Fibroblast of pulmonary artery (primary cell): ENCODE results near the gene TPST2.
"Not testable (repeated sequence)": the region's sequence is repeated elsewhere in the genome, so short reads cannot be mapped to it uniquely, and the experiment has no call there.

Source experiments
- DNase-seq: peaks from one replicate; pipeline ENCODE4 v3.0.0-alpha.2; 2010; ENCODE audit warnings: low read depth
- H3K4me3 ChIP-seq: replicated peaks from 2 replicates; pipeline ENCODE4 v1.5.1; 2011; ENCODE audit warnings: low read depth, mild to moderate bottlenecking, control low read depth, low read length, moderate library complexity
- CTCF ChIP-seq: IDR thresholded peaks from 2 replicates; pipeline ENCODE4 v1.5.1; 2011; ENCODE audit warnings: mild to moderate bottlenecking, control low read depth, low read length, inconsistent platforms; ENCODE audit errors: missing control alignments

TPST2 gene

GRCh38 chr22:26617271-26618199, 27.6 kb upstream of the TPST2 start, which contains the start of gene CRYBB1:
Gene CRYBB1, minus strand, starts transcription at chr22:26618027. Its CDS starts 1,708 bp downstream, at chr22:26616319.
- TF ChIP-seq CTCF = no peak
- no peak within 1 kb of the TSS for H3K4me3 ChIP-seq
- DNase-seq = no peak

GRCh38 chr22:26616650-26617049, 26.7 kb upstream of the TPST2 start:
- H3K4me3 ChIP-seq = no peak overlapping the region
- DNase-seq = no peak
- TF ChIP-seq CTCF = no peak

GRCh38 chr22:26615830-26616435, 26.0 kb upstream of the TPST2 start:
- no peak overlapping the region for H3K4me3 ChIP-seq
- DNase-seq = no peak
- TF ChIP-seq CTCF = no peak

GRCh38 chr22:26615149-26615548, 25.2 kb upstream of the TPST2 start:
- H3K4me3 ChIP-seq = no peak overlapping the region
- no peak for DNase-seq
- TF ChIP-seq CTCF = no peak

GRCh38 chr22:26614322-26614721, 24.4 kb upstream of the TPST2 start:
- TF ChIP-seq CTCF = no peak

GRCh38 chr22:26613753-26614152, 23.8 kb upstream of the TPST2 start:
- not testable (repeated sequence) for H3K4me3 ChIP-seq, DNase-seq

More at GRCh38 chr22:26614322-26614721, 24.4 kb upstream of the TPST2 start:
- DNase-seq = no peak
- no peak overlapping the region for H3K4me3 ChIP-seq

GRCh38 chr22:26612652-26613051, 22.7 kb upstream of the TPST2 start:
- no peak for TF ChIP-seq CTCF
- no peak for DNase-seq

More at GRCh38 chr22:26612652-26613051, 22.7 kb upstream of the TPST2 start:
- H3K4me3 ChIP-seq = no peak overlapping the region
